GM23248 (cell line): ENCODE measurements around the gene GZMB.

ENCODE experiments used
- EZH2 ChIP-seq: fragments of 200-600 bp; sonication (generic); IDR thresholded peaks from 2 replicates; pipeline ENCODE4 v1.6.1; 2018; ENCODE audit warnings: antibody characterized with exemption, mild to moderate bottlenecking; ENCODE audit not compliant: insufficient read depth, poor library complexity, severe bottlenecking
- EZH2phosphoT487 ChIP-seq: fragments of 200-600 bp; sonication (generic); IDR thresholded peaks from 2 replicates; pipeline ENCODE4 v1.6.1; 2018; ENCODE audit warnings: antibody characterized with exemption, moderate library complexity, mild to moderate bottlenecking, low read depth; ENCODE audit not compliant: insufficient read depth

DNA sequence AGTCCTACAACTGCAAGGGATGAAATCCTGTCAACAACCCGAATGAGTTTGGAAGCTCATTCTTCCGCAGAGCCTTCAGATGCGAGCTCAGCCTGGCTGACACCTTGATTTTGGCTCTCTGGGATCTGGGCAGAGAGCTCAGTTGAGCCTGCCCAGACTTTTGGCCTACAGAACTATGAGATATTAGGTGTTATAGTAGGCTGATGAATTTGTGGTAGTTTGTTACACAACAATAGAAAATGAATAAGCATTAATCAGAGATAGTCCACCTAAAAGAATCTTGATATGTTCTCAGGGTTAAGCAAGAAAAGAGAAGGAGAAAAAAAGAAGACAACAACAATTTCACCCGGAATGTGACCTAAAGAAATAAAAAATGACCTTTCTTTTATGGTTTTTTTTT lies 30.4 kb upstream of the GZMB start:
- no peak for TF ChIP-seq EZH2phosphoT487
- TF ChIP-seq EZH2, result no peak
